Adrenal gland (tissue), 5 donors: ENCODE data around the gene FOSB.

Experiments used
- CTCF ChIP-seq, 6 experiments: fragments of 450-650 bp in 4 of 6; fragments of 200-600 bp in 2 of 6; sonication (generic) in 1 of 6; IDR thresholded peaks; 1 replicate in 5 of 6; 2 replicates in 1 of 6; pipeline versions ENCODE4 v1.5.1 to v1.8.0; 2016 to 2021; ENCODE audit warnings: antibody characterized with exemption in 6 of 6, mild to moderate bottlenecking in 2 of 6, moderate library complexity in 1 of 6
- POLR2A ChIP-seq, 2 donors: fragments of 450-650 bp; IDR thresholded peaks; one replicate each; pipeline ENCODE4 v1.6.1; 2017; ENCODE audit warnings: antibody characterized with exemption in 2 of 2, mild to moderate bottlenecking in 2 of 2, moderate library complexity in 1 of 2
- donor health status: DM: no; HTN: no; CAD: no.

GRCh38 chr19:45444318-45445041, 23.3 kb upstream of the FOSB start:
- TF ChIP-seq CTCF (IDR thresholded peaks at IDR 0.05) (no peak), POLR2A (IDR thresholded peaks at IDR 0.05) (no peak)
